ENCODE results near the gene NFASC.
A peak's percentile ranks its signal among the peaks of the same experiment; 100 is the strongest.

Gene NFASC

DNA sequence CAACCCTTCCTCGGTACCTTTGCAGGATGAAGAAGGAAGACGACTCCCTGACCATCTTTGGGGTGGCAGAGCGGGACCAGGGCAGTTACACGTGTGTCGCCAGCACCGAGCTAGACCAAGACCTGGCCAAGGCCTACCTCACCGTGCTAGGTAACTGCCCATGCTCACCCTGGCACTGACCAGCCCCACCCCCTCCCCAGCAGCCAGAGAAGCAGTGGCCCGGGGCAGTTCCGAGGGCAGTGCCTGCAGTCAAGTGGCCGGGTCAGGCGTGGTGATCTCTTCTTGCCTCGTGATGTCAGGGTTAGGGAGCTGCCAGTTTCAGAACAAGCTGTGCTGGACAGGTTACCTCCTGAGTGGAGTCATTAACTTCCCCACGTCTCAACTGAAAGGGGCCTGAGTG lies 106.0 kb downstream of the NFASC start:
- no peak overlapping the region for H3K27ac ChIP-seq
- no peak for DNase-seq (ENCODE audit: low read depth, low spot score)

DNA sequence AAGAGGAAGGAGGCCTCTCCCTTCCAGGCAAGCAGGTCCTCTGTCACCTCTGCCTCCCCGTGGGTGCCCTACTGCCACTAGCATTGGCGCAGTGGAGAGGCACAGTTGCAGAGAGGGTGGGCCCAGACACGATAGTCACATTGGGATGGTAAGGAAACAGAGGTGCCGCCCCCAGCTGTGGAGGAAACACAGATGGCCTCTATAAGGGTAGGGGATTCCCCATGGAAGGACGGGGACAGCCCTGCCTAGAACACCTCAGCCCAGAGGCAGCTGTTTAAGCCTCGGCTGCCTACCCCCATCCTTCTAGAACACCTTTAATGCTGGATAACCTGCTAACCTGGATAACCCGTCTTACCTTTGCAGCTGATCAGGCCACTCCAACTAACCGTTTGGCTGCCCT lies 106.7 kb downstream of the NFASC start:
- no peak for DNase-seq (ENCODE audit: low read depth, low spot score)

DNA sequence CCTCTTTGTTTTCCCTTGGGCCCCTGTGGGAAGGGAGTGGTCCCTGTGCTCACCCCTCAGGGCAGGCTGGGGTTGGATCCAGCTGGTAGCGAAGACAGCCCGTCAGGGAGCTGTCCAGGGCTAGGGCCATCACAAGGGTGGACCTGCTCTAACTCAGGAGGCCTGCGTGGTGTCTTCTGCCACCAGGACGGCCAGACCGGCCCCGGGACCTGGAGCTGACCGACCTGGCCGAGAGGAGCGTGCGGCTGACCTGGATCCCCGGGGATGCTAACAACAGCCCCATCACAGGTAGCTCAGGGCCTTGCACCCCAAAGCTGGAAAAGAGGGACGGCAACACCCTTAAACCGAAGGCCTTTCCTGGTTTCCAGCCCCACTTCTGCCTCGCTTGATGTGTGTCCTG lies 108.1 kb downstream of the NFASC start:
- DNase-seq (ENCODE audit: low read depth, low spot score): no peak
- no peak overlapping the region for H3K27ac ChIP-seq

More for the DNA sequence above, 106.7 kb downstream of the NFASC start:
- no peak overlapping the region for H3K27ac ChIP-seq

DNA sequence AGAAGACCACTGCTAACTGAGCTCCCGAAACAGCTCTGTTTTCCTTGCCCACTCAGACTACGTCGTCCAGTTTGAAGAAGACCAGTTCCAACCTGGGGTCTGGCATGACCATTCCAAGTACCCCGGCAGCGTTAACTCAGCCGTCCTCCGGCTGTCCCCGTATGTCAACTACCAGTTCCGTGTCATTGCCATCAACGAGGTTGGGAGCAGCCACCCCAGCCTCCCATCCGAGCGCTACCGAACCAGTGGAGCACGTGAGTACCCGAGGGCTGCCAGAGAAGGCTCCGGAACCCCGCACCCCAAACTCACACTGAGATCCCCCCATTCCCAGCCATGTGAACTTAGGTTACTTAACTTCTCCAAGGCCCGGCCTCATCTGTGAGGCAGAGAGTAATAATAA lies 108.6 kb downstream of the NFASC start:
- H3K27ac ChIP-seq: no peak overlapping the region
- no peak for DNase-seq (ENCODE audit: low read depth, low spot score)

DNA sequence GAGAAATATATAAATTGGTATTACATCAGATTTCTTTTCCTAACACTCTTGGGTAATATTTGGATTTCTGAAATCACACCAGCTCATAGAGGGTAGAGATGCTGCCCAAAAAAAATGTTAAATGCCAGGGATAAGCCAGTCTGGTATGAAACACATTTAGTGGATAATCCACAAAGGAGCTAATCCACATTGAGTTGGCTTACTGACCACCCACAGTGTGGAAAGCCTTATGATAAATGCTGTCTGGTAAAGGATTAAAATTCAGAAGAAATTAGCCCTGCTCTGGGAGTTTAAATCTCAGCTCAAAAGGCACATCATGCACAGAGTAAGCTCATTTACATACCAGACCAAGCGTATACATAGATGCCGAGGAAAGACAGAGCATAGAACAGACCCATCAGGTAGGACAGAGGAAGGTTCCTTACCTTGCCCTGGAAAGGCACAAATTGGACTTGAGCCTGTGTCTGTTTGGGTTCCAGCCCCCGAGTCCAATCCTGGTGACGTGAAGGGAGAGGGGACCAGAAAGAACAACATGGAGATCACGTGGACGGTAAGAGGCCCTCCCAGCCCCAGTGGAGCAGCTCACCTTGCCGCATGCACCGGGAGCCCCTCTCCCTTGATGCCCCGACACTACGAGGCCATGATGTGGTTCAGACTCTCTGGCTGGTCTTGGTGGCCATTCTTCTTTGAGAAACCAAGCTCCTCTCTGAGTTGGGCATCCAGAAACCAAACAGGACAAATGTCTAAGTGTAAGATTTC lies 109.4 kb downstream of the NFASC start:
- no peak for DNase-seq (ENCODE audit: low read depth, low spot score)
- no peak overlapping the region for H3K27ac ChIP-seq

DNA sequence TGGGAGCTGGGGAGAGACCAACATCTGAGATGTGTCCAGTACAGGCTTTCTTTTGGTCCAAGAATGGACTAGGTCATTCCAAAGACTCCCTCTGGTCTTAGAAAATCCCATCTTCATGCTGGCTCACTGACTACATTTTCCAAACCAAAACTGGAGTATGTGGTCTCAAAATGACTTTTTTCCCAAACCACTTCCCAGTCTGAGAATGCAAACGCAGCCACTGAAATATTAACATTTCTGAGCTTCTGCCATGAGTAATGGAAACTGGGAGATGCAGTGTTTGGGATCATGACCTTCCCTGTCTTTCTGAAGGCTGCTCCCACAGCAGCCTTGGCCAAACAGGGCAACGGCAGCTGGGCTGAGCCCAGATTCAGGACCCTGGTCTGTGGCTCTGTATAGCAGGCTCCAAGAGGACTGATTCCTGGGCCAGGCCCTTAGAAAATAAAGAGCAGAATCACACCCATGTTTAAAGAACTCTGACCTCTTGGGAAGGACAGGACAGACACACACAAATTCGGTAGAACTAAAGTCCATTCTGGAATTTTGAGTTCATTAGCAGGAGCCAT lies 110.3 kb downstream of the NFASC start:
- no peak overlapping the region for H3K27ac ChIP-seq
- DNase-seq (ENCODE audit: low read depth, low spot score): no peak

DNA sequence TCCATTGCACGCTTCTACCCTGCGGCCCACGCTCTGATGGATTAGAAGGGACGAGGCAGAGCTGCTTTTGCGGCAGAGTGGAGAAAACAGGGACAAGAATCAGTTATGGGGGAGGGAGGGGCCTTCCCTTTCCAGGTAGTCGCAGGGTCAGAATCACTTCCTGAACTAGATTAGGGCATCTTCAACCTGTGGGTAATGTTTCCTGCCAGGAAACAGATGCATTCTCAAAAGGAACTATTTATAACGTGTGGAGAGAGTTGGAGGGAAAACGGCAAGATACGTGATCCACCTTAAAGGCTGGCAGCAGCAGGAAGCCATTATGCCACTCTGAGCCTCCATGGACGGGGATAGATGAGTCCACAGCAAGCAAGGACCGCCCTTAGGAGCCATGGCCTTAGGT lies 112.5 kb downstream of the NFASC start:
- no peak overlapping the region for H3K27ac ChIP-seq

DNA sequence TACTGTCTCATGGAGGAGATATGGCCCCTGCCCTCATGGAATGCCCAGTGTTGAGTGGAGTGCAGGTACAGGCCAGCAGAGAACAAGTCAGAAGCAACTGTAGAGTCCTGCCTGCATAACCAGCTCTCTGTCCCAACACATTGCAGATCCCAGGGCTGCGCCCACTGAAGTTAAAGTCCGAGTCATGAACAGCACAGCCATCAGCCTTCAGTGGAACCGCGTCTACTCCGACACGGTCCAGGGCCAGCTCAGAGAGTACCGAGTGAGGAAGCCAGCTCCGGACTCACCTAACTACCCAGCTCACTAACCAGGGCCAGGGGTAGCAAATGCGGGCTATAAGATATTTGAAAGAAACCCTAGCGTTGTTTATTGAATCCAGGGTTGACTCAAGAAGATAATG lies 113.2 kb downstream of the NFASC start:
- H3K27ac ChIP-seq: no peak overlapping the region
- DNase-seq (ENCODE audit: low read depth, low spot score): no peak

More for the DNA sequence above, 112.5 kb downstream of the NFASC start:
- no peak for DNase-seq (ENCODE audit: low read depth, low spot score)

DNA sequence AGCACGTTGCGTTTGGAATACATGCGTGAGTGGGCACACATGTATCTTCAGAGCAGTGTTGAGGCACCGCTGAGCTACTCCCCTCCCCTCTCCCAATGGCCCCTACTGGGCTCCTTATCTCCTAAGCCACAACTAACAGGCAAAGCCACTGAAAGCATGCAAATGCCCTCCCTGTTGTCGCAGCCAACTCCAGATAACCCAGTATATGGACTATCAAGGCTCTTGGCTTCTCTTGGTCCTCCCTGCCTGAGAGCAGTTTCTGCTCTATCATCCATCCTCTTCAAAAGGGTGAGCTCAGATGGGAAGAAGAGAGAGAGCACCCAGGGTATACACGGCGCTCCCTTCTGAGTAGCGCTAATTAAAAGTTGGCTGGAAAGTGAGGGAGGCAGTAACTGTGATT lies 113.8 kb downstream of the NFASC start:
- no peak for DNase-seq (ENCODE audit: low read depth, low spot score)
- no peak overlapping the region for H3K27ac ChIP-seq

DNA sequence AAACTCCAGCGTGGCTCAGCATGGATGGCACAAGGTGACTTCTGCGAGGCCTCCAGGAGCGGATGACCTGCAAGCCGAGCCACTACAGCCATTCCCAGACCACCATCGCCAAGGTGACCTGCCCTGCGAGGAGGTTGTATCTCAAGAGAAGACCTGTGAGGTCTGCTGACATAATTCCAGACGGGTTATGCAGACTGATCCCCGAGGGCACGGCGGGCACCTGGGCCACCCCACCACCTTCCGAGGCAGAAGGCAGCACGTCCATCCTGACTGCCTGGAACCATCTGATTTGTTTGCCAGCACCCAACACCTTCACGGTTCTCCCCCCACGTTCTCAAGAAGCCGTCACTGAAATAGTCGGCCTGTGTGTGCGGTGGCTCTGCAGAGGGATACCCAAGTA lies 115.5 kb downstream of the NFASC start:
- no peak overlapping the region for H3K27ac ChIP-seq
- no peak for DNase-seq (ENCODE audit: low read depth, low spot score)

DNA sequence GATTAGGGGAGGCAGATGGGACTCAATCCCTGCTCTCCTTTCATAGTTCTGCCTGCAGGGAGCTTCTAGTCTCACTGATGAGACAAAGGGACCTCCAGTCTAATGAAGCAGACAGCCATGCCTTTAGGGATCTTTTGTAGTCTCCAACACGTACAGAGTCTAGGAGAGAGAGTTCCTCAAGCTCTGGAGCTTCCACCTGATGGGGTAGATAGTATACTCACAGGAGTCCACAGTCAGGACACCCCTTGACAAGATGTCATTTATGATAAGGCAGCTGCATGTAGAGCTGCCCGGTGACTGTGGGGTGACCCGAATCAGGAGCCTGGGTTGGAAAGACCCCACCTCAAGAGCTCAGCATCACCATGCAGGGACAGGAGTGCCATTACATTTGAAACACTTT lies 117.0 kb downstream of the NFASC start:
- no peak for DNase-seq (ENCODE audit: low read depth, low spot score)
- H3K27ac ChIP-seq: no peak overlapping the region

DNA sequence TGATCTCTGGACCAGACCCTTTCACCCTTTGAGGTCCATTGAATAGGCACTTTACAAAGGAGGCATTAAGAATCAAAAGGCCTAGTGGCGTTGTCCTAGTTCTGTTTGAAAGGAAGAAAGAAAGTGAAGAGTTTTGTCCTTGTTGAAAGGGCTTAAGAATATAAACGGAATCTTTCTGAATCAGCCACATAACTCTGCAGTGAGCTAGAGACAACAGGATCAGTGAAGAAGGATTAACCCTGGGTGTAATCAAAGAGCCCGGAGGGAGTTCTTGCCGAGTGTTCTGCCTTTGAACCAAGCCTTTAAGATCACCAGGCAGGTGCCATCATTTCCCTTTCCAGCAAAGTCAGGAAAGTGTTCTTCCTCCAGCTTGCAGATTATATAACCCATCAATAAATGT lies 117.5 kb downstream of the NFASC start:
- no peak for DNase-seq (ENCODE audit: low read depth, low spot score)
- H3K27ac ChIP-seq: no peak overlapping the region

DNA sequence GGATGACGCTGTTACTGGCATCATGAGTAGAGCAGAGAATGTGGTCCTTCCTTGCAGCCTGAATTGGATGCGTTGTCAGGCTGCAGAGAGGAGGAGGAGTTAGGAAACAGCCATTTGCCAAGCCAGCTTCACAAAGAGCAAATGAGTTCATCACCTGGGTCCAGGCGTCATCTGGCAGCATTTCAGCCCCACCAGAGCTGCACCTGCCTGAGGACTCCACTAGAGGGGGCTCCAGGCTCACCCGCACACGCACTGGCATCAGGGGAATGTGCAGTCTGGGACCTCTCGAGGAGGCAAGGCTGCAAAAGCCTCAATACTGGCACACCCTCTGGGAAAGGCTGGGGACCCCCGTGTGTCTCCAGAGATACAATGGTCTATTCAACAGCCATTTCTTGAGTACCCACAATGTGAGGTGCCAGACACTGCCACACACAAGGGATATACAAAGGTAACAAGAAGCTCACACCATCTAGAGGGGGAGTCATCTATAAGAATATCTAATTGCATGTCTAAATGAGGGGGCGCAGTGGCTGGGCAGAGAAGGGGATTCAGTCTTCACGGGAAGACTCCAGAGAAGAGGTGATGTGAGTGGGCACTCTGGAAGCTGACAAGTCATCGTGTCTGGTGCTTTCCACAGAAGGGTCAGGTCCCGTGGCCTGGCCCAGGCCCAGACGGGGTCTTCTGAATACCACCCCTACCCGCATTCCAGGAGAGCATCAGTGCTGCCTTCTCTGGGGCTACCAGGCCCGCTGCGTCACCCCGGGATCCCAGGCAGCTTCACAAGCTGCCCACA lies 118.8 kb downstream of the NFASC start:
- DNase-seq (ENCODE audit: low read depth, low spot score): peak; percentile 36
- no peak overlapping the region for H3K27ac ChIP-seq

DNA sequence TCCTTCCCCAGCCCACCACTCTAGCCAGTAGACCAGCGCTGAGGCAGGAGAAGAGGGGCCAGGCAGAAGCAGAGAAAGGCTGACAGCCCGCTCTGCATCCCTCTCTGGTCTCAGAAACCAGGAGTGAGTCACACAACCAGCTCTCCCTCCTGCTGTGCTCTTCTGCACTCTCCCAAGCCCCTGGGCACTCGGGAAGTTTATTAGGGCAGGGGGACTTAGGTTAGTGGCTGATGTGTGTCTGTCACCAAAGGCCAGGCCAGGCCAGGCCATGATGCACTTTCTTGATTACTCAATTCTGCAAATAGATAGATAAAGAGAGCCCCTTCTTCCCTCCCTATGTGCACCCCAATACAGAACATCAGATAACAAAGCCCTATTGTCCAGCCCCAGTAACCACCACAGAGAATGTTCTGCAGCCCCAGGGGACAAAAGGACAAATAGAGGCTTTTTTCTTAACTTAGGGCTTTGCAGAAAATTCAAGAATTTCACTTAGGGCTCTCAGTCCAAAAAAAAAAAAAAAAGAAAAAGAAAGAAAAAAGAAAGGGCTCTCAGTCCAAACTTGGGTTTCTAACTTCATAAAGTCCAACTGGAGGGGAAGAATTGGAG lies 119.5 kb downstream of the NFASC start:
- no peak for DNase-seq (ENCODE audit: low read depth, low spot score)
- no peak overlapping the region for H3K27ac ChIP-seq

DNA sequence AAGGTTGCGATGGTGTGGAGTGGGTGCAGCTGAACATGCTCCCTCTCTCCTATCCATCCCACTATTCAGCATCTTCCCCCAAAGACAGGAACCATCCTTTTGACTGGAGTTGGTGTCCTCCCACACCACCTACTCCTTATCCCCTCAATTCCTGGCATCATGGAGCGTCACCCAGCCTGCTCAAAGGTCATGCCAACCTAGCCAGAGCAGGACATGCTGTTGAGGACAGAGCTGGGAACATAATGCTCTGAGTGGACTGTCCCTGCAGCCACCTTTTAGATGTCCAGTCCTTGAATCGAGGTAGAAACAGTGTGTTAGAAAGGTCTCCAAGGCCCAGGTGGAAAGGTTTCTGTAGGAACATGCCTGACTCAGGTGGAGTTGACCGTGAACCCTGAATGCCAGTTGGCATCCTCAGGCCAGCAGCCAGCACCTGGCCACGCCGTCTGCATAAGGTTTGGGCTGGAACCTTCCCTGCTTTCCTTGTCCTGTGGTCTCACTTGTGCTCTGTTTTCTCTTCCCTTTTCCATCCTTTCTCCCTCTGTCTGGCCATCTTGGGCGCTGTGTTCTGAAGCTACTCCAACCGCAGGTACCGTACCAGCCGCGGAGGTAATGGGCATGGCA lies 120.2 kb downstream of the NFASC start:
- no peak for DNase-seq (ENCODE audit: low read depth, low spot score)
- no peak overlapping the region for H3K27ac ChIP-seq

DNA sequence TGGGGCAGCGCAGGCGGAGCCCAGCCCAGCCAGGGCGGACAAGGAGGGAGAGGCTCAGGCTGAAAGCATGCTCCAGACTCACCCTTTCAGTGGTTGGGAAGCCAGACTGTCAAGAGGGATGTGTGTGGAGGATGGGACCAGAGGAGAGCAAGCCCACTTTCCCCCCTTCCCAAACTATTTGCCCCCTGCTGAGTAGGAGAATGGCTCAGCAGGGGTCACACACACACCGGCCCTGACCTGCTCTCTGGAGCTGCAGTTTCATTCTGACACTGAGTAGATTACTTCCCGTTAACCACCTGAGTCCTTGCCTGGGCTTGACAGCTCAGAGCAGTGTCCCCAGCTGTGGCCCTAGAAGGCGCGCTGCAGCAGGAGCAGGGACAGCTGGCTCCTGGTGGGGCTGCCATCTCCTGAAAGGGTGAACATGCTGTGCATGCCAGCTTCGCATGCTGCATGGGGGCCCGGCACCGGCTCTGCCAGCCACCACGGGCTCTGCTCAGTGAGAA lies 120.7 kb downstream of the NFASC start:
- DNase-seq (ENCODE audit: low read depth, low spot score): no peak

DNA sequence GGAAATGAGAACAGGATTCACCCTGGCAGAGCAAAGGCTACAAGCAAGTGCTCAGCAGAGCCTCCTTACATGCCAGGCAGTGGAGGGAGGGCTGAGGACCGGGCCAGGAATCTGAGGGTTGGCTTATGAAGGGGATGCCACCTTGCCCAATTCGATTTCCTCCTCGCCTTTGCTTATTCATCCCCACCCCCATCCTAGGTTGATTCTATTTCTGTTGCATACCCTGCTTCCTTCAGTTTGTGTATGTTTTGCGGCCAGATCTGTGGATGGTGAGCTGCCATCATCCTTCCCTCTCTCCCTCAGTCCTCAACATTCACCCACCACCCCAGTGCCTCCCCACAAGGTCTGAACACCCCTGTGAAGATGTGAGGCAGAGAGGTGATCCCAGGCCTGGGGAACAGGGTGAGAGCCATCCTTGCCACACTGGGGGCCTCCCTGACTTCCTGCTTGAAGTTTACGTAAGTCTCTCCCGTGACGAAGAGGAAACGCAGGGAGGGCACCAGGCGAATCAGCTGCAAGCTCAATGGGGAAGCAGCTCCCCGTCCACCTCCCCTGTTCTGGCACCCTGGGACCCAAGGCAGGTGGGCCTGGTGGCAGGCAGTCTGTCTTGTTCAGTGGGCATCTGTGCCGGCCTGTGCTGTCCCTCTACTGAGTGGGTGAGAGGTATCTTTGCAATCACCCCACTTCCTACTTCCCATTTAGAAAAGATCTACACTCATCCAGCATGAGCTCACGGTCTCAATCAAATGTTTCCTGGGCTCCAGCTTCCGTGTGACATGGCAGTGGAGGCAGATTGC lies 121.7 kb downstream of the NFASC start:
- no peak for DNase-seq (ENCODE audit: low read depth, low spot score)
- no peak overlapping the region for H3K27ac ChIP-seq

More for the DNA sequence above, 120.7 kb downstream of the NFASC start:
- no peak overlapping the region for H3K27ac ChIP-seq

DNA sequence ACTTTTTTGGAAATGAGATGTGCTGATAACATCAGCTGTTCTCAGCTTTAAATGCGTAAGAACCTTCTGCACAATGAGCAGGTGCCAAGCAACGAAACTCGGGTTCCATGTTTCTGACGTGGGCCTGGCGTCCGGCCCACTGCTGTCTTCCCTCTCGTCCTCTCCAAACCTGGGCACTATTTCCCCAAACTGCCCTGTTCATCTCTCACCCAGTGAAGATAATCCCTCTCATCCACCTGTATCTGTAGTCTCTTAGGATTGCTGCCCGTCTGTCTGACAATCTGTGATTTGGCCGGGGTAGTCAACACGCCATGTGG lies 122.3 kb downstream of the NFASC start:
- no peak for DNase-seq (ENCODE audit: low read depth, low spot score)
- H3K27ac ChIP-seq: no peak overlapping the region

DNA sequence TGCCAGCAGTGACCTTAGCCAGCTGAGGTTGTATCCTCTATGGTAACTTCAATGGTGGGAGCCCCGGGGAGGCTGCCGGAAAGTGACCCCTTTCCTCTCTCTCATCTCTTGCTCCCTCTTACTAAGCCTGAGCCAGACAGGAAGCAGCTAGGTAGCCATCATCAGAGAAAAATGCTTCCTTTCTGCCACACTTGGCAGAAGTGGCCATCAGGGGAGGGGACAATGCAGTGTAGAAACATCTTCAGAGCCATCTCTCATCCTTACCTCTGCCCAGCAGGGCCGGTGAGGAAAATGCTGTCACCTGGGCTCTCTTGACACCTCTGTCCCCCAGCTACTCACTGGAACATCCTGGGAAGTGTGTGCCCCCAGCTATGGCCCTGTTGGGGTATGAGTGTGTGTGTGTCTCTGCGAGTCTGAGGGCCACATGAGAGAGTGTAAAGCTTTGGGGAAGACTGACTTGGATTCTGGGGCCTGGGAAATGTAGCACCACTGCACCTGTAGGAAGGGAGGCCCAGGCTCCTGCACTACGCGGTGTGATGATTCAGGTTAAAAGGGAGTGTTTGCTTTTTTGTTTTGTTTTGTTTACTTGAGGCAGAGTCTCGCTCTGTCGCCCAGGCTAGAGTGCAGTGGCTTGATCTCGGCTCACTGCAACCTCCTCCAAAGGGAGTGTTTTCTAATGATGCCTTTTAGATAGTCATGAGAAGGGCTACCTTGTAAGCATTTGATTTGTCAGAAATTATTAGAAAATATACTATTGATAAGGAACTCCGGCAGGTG lies 123.6 kb downstream of the NFASC start:
- DNase-seq (ENCODE audit: low read depth, low spot score): no peak

More for the DNA sequence above, 123.6 kb downstream of the NFASC start:
- H3K27ac ChIP-seq: no peak overlapping the region
